K562 (cell line): ENCODE measurements around the gene ADORA3. TPM values are rescaled to one million over a fixed set of nuclear protein-coding genes. Genes with fewer than 3 reads are reported as not detected.

Source experiments
- ARID1B ChIP-seq: fragments of 450-650 bp; IDR thresholded peaks from 2 replicates; pipeline ENCODE4 v1.6.1; 2016; ENCODE audit warnings: antibody characterized with exemption, mild to moderate bottlenecking, inconsistent platforms
- CC2D1A ChIP-seq: fragments of 450-650 bp; IDR thresholded peaks from 2 replicates; pipeline ENCODE4 v1.6.1; 2017; ENCODE audit warnings: mild to moderate bottlenecking
- CHD1 ChIP-seq: fragments of 200-600 bp; sonication (generic); IDR thresholded peaks from one replicate; pipeline ENCODE4 v1.6.1; 2012; ENCODE audit warnings: mild to moderate bottlenecking, moderate library complexity, low read length, inconsistent platforms
- DPF2 ChIP-seq: fragments of 450-650 bp; IDR thresholded peaks from 2 replicates; pipeline ENCODE4 v1.6.1; 2016
- GTF2E2 ChIP-seq: fragments of 200-800 bp; sonication (Bioruptor generic); IDR thresholded peaks from 2 replicates; pipeline ENCODE4 v1.6.1; 2016; ENCODE audit warnings: missing genetic modification characterization, missing compliant biosample characterization
- NR2F6 ChIP-seq: fragments of 450-650 bp; formaldehyde crosslinking; IDR thresholded peaks from 2 replicates; pipeline ENCODE4 v1.4.0; 2020; ENCODE audit warnings: mild to moderate bottlenecking
- ZBTB7A ChIP-seq: IDR thresholded peaks from 2 replicates; pipeline ENCODE4 v1.6.1; 2011; ENCODE audit warnings: low read depth, mild to moderate bottlenecking, low read length, moderate library complexity, borderline replicate concordance; ENCODE audit not compliant: control insufficient read depth
- ZNF507 ChIP-seq: conservative IDR thresholded peaks from 2 replicates; pipeline ENCODE4 v1.6.1; 2017; ENCODE audit warnings: missing genetic modification characterization, missing compliant biosample characterization
- polyA plus RNA-seq, 8 experiments: library from polyadenylated mRNA; depleted of rRNA in 4 of 8; stranded (reverse) in 5 of 8; unstranded in 3 of 8; fragments of >200 nt; fragmentation: Nextera tagmentation in 2 of 8; fragmentation: Illumina TruSeq in 1 of 8; extraction: Ambion mirVana in 2 of 8; extraction: Trizol in 1 of 8; gene quantifications; 2 replicates each; pipeline versions ENCODE4 v1.2.1 to v1.2.3, GENCODE V29; 2011 to 2014; ENCODE audit warnings: inconsistent platforms in 1 of 8, missing spikeins in 1 of 8
- total RNA-seq, 7 experiments: library from RNA; depleted of rRNA in 6 of 7; stranded (reverse); fragments of >200 nt in 6 of 7; fragmentation: Illumina TruSeq in 2 of 7; extraction: Trizol in 2 of 7; gene quantifications; 2 replicates each; pipeline versions ENCODE4 v1.2.1 to v1.2.3, GENCODE V29; 2011 to 2021; ENCODE audit warnings: low replicate concordance in 1 of 7
- TF ChIP-seq, protein P1 (sequence below): fragments of 450-650 bp; IDR thresholded peaks from 2 replicates; pipeline ENCODE4 v1.7.0; 2016; ENCODE audit warnings: borderline replicate concordance
- TF ChIP-seq, protein P2 (sequence below): sonication (generic); formaldehyde crosslinking; IDR thresholded peaks from 2 replicates; pipeline ENCODE4 v1.9.0; 2022; ENCODE audit warnings: mild to moderate bottlenecking, missing genetic modification reagents
- TF ChIP-seq, protein P3 (sequence below): fragments of 450-650 bp; IDR thresholded peaks from 2 replicates; pipeline ENCODE4 v1.6.1; 2018; ENCODE audit not compliant: partially characterized antibody
- TF ChIP-seq, protein P4 (sequence below), 2 experiments: fragments of 450-650 bp; IDR thresholded peaks; 2 replicates each; pipeline ENCODE4 v1.6.1; 2018; ENCODE audit warnings: mild to moderate bottlenecking in 2 of 2, low read depth in 1 of 2; ENCODE audit not compliant: partially characterized antibody in 2 of 2

The ADORA3 gene
- total and polyA plus RNA-seq, 9 of the 15 experiments (the other 6 are each of a cell fraction or from before 2014, with no cell fraction given): 0.09 to 0.35 (median 0.16) TPM; not detected in 3

DNA sequence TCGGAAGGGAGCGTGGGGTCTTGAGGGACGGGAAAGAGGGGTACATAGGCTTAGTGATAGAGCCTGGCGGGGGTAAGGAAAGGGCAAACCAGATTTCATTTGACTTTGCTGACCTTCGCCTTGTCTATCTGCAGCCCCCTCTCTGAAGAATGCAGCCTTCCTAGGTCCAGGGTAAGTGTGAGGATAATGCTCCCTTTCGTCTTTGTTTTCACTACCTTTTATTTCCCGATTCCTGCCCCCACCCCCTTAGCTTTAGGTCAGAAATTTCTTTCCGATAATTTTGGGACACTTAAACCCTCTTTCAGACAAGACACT, 53.8 kb downstream of the ADORA3 start (continued):
- TF ChIP-seq, protein P1, sequence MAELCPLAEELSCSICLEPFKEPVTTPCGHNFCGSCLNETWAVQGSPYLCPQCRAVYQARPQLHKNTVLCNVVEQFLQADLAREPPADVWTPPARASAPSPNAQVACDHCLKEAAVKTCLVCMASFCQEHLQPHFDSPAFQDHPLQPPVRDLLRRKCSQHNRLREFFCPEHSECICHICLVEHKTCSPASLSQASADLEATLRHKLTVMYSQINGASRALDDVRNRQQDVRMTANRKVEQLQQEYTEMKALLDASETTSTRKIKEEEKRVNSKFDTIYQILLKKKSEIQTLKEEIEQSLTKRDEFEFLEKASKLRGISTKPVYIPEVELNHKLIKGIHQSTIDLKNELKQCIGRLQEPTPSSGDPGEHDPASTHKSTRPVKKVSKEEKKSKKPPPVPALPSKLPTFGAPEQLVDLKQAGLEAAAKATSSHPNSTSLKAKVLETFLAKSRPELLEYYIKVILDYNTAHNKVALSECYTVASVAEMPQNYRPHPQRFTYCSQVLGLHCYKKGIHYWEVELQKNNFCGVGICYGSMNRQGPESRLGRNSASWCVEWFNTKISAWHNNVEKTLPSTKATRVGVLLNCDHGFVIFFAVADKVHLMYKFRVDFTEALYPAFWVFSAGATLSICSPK: peak; percentile 49; the same call in 1 of the 2 replicates
- TF ChIP-seq, protein P2, sequence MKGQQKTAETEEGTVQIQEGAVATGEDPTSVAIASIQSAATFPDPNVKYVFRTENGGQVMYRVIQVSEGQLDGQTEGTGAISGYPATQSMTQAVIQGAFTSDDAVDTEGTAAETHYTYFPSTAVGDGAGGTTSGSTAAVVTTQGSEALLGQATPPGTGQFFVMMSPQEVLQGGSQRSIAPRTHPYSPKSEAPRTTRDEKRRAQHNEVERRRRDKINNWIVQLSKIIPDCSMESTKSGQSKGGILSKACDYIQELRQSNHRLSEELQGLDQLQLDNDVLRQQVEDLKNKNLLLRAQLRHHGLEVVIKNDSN (CRISPR knock-in tag): no peak
- TF ChIP-seq ZBTB7A: peak; percentile 66; the same call in 1 of the 2 replicates
- peak; percentile 35; the same call in 1 of the 2 replicates for TF ChIP-seq ARID1B
- peak; percentile 22; the same call in 1 of the 2 replicates for TF ChIP-seq DPF2
- no peak for TF ChIP-seq ZNF507 (tag)
- TF ChIP-seq, protein P3, sequence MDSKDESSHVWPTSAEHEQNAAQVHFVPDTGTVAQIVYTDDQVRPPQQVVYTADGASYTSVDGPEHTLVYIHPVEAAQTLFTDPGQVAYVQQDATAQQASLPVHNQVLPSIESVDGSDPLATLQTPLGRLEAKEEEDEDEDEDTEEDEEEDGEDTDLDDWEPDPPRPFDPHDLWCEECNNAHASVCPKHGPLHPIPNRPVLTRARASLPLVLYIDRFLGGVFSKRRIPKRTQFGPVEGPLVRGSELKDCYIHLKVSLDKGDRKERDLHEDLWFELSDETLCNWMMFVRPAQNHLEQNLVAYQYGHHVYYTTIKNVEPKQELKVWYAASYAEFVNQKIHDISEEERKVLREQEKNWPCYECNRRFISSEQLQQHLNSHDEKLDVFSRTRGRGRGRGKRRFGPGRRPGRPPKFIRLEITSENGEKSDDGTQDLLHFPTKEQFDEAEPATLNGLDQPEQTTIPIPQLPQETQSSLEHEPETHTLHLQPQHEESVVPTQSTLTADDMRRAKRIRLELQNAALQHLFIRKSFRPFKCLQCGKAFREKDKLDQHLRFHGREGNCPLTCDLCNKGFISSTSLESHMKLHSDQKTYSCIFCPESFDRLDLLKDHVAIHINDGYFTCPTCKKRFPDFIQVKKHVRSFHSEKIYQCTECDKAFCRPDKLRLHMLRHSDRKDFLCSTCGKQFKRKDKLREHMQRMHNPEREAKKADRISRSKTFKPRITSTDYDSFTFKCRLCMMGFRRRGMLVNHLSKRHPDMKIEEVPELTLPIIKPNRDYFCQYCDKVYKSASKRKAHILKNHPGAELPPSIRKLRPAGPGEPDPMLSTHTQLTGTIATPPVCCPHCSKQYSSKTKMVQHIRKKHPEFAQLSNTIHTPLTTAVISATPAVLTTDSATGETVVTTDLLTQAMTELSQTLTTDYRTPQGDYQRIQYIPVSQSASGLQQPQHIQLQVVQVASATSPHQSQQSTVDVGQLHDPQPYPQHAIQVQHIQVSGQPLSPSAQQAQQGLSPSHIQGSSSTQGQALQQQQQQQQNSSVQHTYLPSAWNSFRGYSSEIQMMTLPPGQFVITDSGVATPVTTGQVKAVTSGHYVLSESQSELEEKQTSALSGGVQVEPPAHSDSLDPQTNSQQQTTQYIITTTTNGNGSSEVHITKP: peak; percentile 21
- TF ChIP-seq NR2F6 (CRISPR knock-in tag): no peak
- peak; percentile 57; the same call in 1 of the 2 replicates for TF ChIP-seq GTF2E2
- peak; percentile 69 for TF ChIP-seq CHD1
- TF ChIP-seq, protein P4, sequence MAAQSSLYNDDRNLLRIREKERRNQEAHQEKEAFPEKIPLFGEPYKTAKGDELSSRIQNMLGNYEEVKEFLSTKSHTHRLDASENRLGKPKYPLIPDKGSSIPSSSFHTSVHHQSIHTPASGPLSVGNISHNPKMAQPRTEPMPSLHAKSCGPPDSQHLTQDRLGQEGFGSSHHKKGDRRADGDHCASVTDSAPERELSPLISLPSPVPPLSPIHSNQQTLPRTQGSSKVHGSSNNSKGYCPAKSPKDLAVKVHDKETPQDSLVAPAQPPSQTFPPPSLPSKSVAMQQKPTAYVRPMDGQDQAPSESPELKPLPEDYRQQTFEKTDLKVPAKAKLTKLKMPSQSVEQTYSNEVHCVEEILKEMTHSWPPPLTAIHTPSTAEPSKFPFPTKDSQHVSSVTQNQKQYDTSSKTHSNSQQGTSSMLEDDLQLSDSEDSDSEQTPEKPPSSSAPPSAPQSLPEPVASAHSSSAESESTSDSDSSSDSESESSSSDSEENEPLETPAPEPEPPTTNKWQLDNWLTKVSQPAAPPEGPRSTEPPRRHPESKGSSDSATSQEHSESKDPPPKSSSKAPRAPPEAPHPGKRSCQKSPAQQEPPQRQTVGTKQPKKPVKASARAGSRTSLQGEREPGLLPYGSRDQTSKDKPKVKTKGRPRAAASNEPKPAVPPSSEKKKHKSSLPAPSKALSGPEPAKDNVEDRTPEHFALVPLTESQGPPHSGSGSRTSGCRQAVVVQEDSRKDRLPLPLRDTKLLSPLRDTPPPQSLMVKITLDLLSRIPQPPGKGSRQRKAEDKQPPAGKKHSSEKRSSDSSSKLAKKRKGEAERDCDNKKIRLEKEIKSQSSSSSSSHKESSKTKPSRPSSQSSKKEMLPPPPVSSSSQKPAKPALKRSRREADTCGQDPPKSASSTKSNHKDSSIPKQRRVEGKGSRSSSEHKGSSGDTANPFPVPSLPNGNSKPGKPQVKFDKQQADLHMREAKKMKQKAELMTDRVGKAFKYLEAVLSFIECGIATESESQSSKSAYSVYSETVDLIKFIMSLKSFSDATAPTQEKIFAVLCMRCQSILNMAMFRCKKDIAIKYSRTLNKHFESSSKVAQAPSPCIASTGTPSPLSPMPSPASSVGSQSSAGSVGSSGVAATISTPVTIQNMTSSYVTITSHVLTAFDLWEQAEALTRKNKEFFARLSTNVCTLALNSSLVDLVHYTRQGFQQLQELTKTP (IDR thresholded peaks at IDR 0.05; ENCODE audit: low read depth in 1 of 2, partially characterized antibody in 2 of 2): peak in 1 of 2 experiments; percentile 41
- TF ChIP-seq CC2D1A: no peak
